Measurements from ENCODE around the gene CRKL.

DNA sequence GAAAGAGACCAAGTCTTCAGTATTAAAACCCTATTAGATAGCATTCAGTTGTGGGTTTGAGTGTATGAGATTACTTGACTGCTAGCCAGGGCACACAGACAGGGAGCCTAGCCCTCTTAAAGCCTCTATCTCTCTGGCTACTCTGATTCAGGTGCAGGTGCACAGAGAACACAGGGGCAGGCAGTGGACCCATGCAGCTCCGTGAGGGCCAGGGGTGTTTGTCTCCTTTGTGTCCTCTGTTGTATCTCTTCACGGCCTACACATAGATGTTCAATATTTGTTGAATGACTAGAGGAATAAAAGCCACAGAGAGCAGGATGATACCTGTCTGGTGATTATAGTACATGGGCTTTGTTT is 28.3 kb downstream of the CRKL start:
- TF ChIP-seq TARDBP (IDR thresholded peaks at IDR 0.05): no peak
- no peak for TF ChIP-seq BHLHE40 (IDR thresholded peaks at IDR 0.05; ENCODE audit: borderline replicate concordance)
- TF ChIP-seq SUZ12 (IDR thresholded peaks at IDR 0.05): no peak
- TF ChIP-seq L3MBTL2 (conservative IDR thresholded peaks at IDR 0.05): no peak
- no peak for TF ChIP-seq FOXM1 (IDR thresholded peaks at IDR 0.05; ENCODE audit: borderline replicate concordance)
- no peak for TF ChIP-seq FOXA1 (IDR thresholded peaks at IDR 0.05)
- TF ChIP-seq, protein P1, sequence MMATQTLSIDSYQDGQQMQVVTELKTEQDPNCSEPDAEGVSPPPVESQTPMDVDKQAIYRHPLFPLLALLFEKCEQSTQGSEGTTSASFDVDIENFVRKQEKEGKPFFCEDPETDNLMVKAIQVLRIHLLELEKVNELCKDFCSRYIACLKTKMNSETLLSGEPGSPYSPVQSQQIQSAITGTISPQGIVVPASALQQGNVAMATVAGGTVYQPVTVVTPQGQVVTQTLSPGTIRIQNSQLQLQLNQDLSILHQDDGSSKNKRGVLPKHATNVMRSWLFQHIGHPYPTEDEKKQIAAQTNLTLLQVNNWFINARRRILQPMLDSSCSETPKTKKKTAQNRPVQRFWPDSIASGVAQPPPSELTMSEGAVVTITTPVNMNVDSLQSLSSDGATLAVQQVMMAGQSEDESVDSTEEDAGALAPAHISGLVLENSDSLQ (IDR thresholded peaks at IDR 0.05): no peak
- TF ChIP-seq ZNF384 (IDR thresholded peaks at IDR 0.05): no peak
- no peak for TF ChIP-seq SP1 (IDR thresholded peaks at IDR 0.05)
- no peak for TF ChIP-seq HDGF (IDR thresholded peaks at IDR 0.05; ENCODE audit: borderline replicate concordance)
- no peak for TF ChIP-seq FOXK2 (IDR thresholded peaks at IDR 0.05)
- TF ChIP-seq CTBP1 (IDR thresholded peaks at IDR 0.05; ENCODE audit: borderline replicate concordance): no peak

Data from HEK293T (cell line).